ENCODE results near the gene ZNF594. TPM values are rescaled to one million over a fixed set of nuclear protein-coding genes. Genes with fewer than 3 reads are reported as not detected.
"Not testable (repeated sequence)": the region's sequence is repeated elsewhere in the genome, so short reads cannot be mapped to it uniquely, and the experiment has no call there.

The ZNF594 gene
- total RNA-seq, 1 experiment from 2014 or later: 12.5 TPM

GRCh38 chr17:5130261-5130660 is 61.4 kb downstream of the ZNF594 start:
- not testable (repeated sequence) for H3K4me3 Mint-ChIP-seq; H4K20me1 ChIP-seq (ENCODE audit: control insufficient read depth, insufficient read depth, insufficient read length); H2BK15ac ChIP-seq (ENCODE audit: low read depth, low read length); H3K36me3 Mint-ChIP-seq (ENCODE audit: insufficient read depth in 1 of 3, low read depth in 3 of 3); H2BK5ac ChIP-seq (ENCODE audit: insufficient read length, low read length); H4K8ac ChIP-seq (replicated peaks; ENCODE audit: insufficient read length, low read depth, low read length); H3K79me2 ChIP-seq (ENCODE audit: insufficient read depth, low read length); H3K79me1 ChIP-seq (ENCODE audit: insufficient read depth, low read depth, low read length, poor library complexity, severe bottlenecking); H3K56ac ChIP-seq (ENCODE audit: insufficient read length, low read depth, low read length); H3K14ac ChIP-seq (ENCODE audit: insufficient read depth, low read length); H3K4ac ChIP-seq (ENCODE audit: low read depth, low read length); H3K23ac ChIP-seq (ENCODE audit: insufficient read length, low read depth, low read length); H3K27ac Mint-ChIP-seq; H2BK120ac ChIP-seq (ENCODE audit: low read depth, low read length, poor library complexity, severe bottlenecking); DNase-seq; H2BK20ac ChIP-seq (ENCODE audit: low read depth, low read length, poor library complexity, severe bottlenecking); H3K18ac ChIP-seq (ENCODE audit: insufficient read length, low read depth, low read length); H3T11ph ChIP-seq (ENCODE audit: low read length); H3K9me3 Mint-ChIP-seq; H2AFZ ChIP-seq (ENCODE audit: low read length); H3K4me1 Mint-ChIP-seq; H3K27me3 ChIP-seq (ENCODE audit: insufficient read depth, low read length); H3K9me3 ChIP-seq (ENCODE audit: control insufficient read depth, low read depth, low read length); H3K27ac ChIP-seq (ENCODE audit: insufficient read length, low read depth, low read length); H4K91ac ChIP-seq (ENCODE audit: insufficient read length, low read depth, low read length); H2BK12ac ChIP-seq (ENCODE audit: insufficient read length, low read depth, low read length); H3K23me2 ChIP-seq (ENCODE audit: insufficient read length, low read depth, low read length, poor library complexity, severe bottlenecking); H2AK5ac ChIP-seq (ENCODE audit: insufficient read length, low read length); H3K4me1 ChIP-seq (ENCODE audit: insufficient read depth, low read length); H3K4me2 ChIP-seq (ENCODE audit: insufficient read depth, insufficient read length, low read length); H3K9ac ChIP-seq (ENCODE audit: extremely low read depth, insufficient read length, low read length); H4K5ac ChIP-seq (ENCODE audit: insufficient read length, low read depth, low read length)
- no CpG with 5 or more reads among the region's 10 CpGs for WGBS (ENCODE audit: extremely low coverage, insufficient read length, low lambda C conversion rate)
- H3K27me3 Mint-ChIP-seq (ENCODE audit: low read depth): peaks cover 26% of the 10 kb centered on the region

GRCh38 chr17:5129770-5130169 is 61.9 kb downstream of the ZNF594 start:
- H3T11ph ChIP-seq (ENCODE audit: low read length); H2BK15ac ChIP-seq (ENCODE audit: low read depth, low read length); H3K4me1 Mint-ChIP-seq; H3K79me2 ChIP-seq (ENCODE audit: insufficient read depth, low read length); H3K9me3 ChIP-seq (ENCODE audit: control insufficient read depth, low read depth, low read length); H3K27ac Mint-ChIP-seq; H2BK5ac ChIP-seq (ENCODE audit: insufficient read length, low read length); H3K27me3 ChIP-seq (ENCODE audit: insufficient read depth, low read length); H3K4me3 Mint-ChIP-seq; H4K5ac ChIP-seq (ENCODE audit: insufficient read length, low read depth, low read length); H3K56ac ChIP-seq (ENCODE audit: insufficient read length, low read depth, low read length); H3K79me1 ChIP-seq (ENCODE audit: insufficient read depth, low read depth, low read length, poor library complexity, severe bottlenecking); H4K91ac ChIP-seq (ENCODE audit: insufficient read length, low read depth, low read length); H3K23me2 ChIP-seq (ENCODE audit: insufficient read length, low read depth, low read length, poor library complexity, severe bottlenecking); H3K14ac ChIP-seq (ENCODE audit: insufficient read depth, low read length); H2BK120ac ChIP-seq (ENCODE audit: low read depth, low read length, poor library complexity, severe bottlenecking); H3K9me3 Mint-ChIP-seq; H3K27ac ChIP-seq (ENCODE audit: insufficient read length, low read depth, low read length); H4K20me1 ChIP-seq (ENCODE audit: control insufficient read depth, insufficient read depth, insufficient read length); DNase-seq; H2AFZ ChIP-seq (ENCODE audit: low read length); H4K8ac ChIP-seq (replicated peaks; ENCODE audit: insufficient read length, low read depth, low read length); H2BK12ac ChIP-seq (ENCODE audit: insufficient read length, low read depth, low read length); H3K4me2 ChIP-seq (ENCODE audit: insufficient read depth, insufficient read length, low read length); H2BK20ac ChIP-seq (ENCODE audit: low read depth, low read length, poor library complexity, severe bottlenecking); H3K4me1 ChIP-seq (ENCODE audit: insufficient read depth, low read length); H3K4ac ChIP-seq (ENCODE audit: low read depth, low read length); H3K9ac ChIP-seq (ENCODE audit: extremely low read depth, insufficient read length, low read length); H3K23ac ChIP-seq (ENCODE audit: insufficient read length, low read depth, low read length); H2AK5ac ChIP-seq (ENCODE audit: insufficient read length, low read length); H3K36me3 Mint-ChIP-seq (ENCODE audit: insufficient read depth in 1 of 3, low read depth in 3 of 3); H3K18ac ChIP-seq (ENCODE audit: insufficient read length, low read depth, low read length): not testable (repeated sequence)
- peaks cover 28% of the 10 kb centered on the region for H3K27me3 Mint-ChIP-seq (ENCODE audit: low read depth)
- no CpG with 5 or more reads among the region's 8 CpGs for WGBS (ENCODE audit: extremely low coverage, insufficient read length, low lambda C conversion rate)

Other genes with a start within 250 kb of the ZNF594 start
- 1,149 and 1,217 TPM in 2 replicates for gene PFN1, start 243.3 kb downstream of the ZNF594 start, total RNA-seq (2021)
- gene ENO3, start 240.7 kb downstream of the ZNF594 start, total RNA-seq (2021): 20.7 and 25.4 TPM in 2 replicates
- gene SPAG7, start 224.1 kb downstream of the ZNF594 start, total RNA-seq (2021): 102 and 105 TPM in 2 replicates
- gene CAMTA2, start 204.2 kb downstream of the ZNF594 start, total RNA-seq (2021): 13.7 and 15.6 TPM in 2 replicates
- gene INCA1, start 194.3 kb downstream of the ZNF594 start, total RNA-seq (2021): 1.3 and 1.5 TPM in 2 replicates
- gene KIF1C, start 193.9 kb downstream of the ZNF594 start, total RNA-seq (2021): 85.6 and 87.3 TPM in 2 replicates
- gene SLC52A1, start 156.4 kb downstream of the ZNF594 start, total RNA-seq (2021): 0.15 and 0.17 TPM in 2 replicates
- gene ZFP3, start 113.4 kb downstream of the ZNF594 start, total RNA-seq (2021): 0.11 and 0.18 TPM in 2 replicates
- 44.7 and 46.4 TPM in 2 replicates for gene ZNF232, start 80.0 kb downstream of the ZNF594 start, total RNA-seq (2021)
- 0.17 and 0.18 TPM in 2 replicates for gene USP6, start 75.8 kb downstream of the ZNF594 start, total RNA-seq (2021)
- gene SCIMP, start 43.0 kb upstream of the ZNF594 start, total RNA-seq (2021): not detected in 2 replicates
- gene RABEP1, start 90.4 kb upstream of the ZNF594 start, total RNA-seq (2021): 44.6 and 46.9 TPM in 2 replicates
- 96.5 and 98.2 TPM in 2 replicates for gene NUP88, start 227.8 kb upstream of the ZNF594 start, total RNA-seq (2021)
- 78.9 and 81.9 TPM in 2 replicates for gene RPAIN, start 228.3 kb upstream of the ZNF594 start, total RNA-seq (2021)
- 390 and 395 TPM in 2 replicates for gene C1QBP, start 247.3 kb upstream of the ZNF594 start, total RNA-seq (2021)

All from H9 (cell line).